HUES48 (cell line): ENCODE data around the gene BICD1.

Experiments used
- H3K27ac ChIP-seq: one replicate; pipeline ENCODE4 v1.7.0; 2013; ENCODE audit warnings: low read depth, low read length, inconsistent platforms
- H3K27me3 ChIP-seq: 2 replicates; pipeline ENCODE4 v1.6.1; 2013; ENCODE audit warnings: mild to moderate bottlenecking, low read length; ENCODE audit not compliant: control insufficient read depth, insufficient read depth
- H3K36me3 ChIP-seq: 2 replicates; pipeline ENCODE4 v1.6.1; 2013; ENCODE audit warnings: low read length; ENCODE audit not compliant: control insufficient read depth, insufficient read depth
- H3K4me1 ChIP-seq: 2 replicates; pipeline ENCODE4 v1.6.1; 2013; ENCODE audit warnings: mild to moderate bottlenecking, low read length; ENCODE audit not compliant: control insufficient read depth, insufficient read depth
- H3K4me3 ChIP-seq: 2 replicates; pipeline ENCODE4 v1.5.1; 2013; ENCODE audit warnings: mild to moderate bottlenecking, low read depth, low read length
- H3K9ac ChIP-seq: 2 replicates; pipeline ENCODE4 v1.6.1; 2013; ENCODE audit warnings: mild to moderate bottlenecking, low read depth, low read length, moderate library complexity
- H3K9me3 ChIP-seq: 2 replicates; pipeline ENCODE4 v1.6.1; 2013; ENCODE audit warnings: low read length; ENCODE audit not compliant: control insufficient read depth, insufficient read depth

The BICD1 gene

GRCh38 chr12:32344047-32344446 lies 237.4 kb downstream of the BICD1 start:
- H3K9ac ChIP-seq, result no peak overlapping the region

GRCh38 chr12:32353540-32353939 lies 246.9 kb downstream of the BICD1 start:
- Histone ChIP-seq H3K27ac (no peak overlapping the region), H3K36me3 (peaks cover 29% of the 10 kb centered on the region), H3K4me3 (no peak overlapping the region), H3K9me3 (no peaks in the 10 kb centered on the region), H3K27me3 (no peaks in the 10 kb centered on the region), H3K9ac (no peak overlapping the region), H3K4me1 (no peaks in the 10 kb centered on the region)

More at GRCh38 chr12:32344047-32344446, 237.4 kb downstream of the BICD1 start:
- H3K4me1 ChIP-seq, result no peaks in the 10 kb centered on the region
- H3K4me3 ChIP-seq, result no peak overlapping the region
- H3K27ac ChIP-seq, result no peak overlapping the region
- H3K36me3 ChIP-seq, result peaks cover 70% of the 10 kb centered on the region
- no peaks in the 10 kb centered on the region for H3K27me3 ChIP-seq
- H3K9me3 ChIP-seq, result no peaks in the 10 kb centered on the region

DNA sequence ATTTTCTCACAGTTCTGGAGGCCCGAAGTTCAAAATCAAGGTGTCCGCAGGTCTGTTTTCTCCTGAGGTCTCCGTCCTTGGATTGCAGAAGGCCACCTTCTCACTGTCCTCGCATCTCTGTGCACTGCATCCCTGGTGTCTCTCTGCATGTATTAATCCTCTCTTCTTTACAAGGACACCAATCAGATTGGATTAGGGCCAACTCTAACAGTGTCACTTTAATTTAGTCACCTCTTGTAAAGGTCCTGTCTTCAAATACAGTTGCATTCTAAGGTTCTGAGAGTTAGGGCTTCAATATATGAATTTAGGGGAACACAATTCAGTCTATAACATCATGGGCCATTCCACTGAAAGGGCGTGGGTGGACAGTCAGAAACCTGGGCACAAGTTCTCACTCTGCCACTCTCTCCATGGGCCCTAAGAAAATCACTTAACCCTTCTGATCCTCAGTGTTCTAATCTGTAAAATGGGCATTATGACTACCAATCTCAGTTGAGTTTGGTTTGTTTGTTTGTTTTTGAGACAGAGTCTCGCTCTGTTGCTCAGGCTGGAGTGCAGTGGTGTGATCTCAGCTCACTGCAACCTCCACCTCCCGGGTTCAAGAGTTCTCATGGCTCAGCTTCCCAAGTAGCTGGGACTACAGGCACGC lies 251.1 kb downstream of the BICD1 start:
- H3K36me3 ChIP-seq, result peaks cover 16% of the 10 kb centered on the region
- H3K4me1 ChIP-seq, result peaks cover 11% of the 10 kb centered on the region
- H3K9me3 ChIP-seq, result no peaks in the 10 kb centered on the region
- H3K27ac ChIP-seq, result no peak overlapping the region
- no peak overlapping the region for H3K9ac ChIP-seq
- no peaks in the 10 kb centered on the region for H3K27me3 ChIP-seq
- H3K4me3 ChIP-seq, result no peak overlapping the region

- Histone ChIP-seq H3K9ac (no peak overlapping the region), H3K9me3 (no peaks in the 10 kb centered on the region), H3K4me1 (peaks cover 32% of the 10 kb centered on the region), H3K36me3 (peaks cover 12% of the 10 kb centered on the region; the same call in 1 of the 2 replicates), H3K27me3 (no peaks in the 10 kb centered on the region), H3K27ac (no peak overlapping the region), H3K4me3 (no peak overlapping the region)
These were observed 254.3 kb downstream of the BICD1 start for GRCh38 chr12:32360956-32361355.

- H3K36me3 ChIP-seq, result peaks cover 7% of the 10 kb centered on the region; the same call in 1 of the 2 replicates
- no peaks in the 10 kb centered on the region for H3K27me3 ChIP-seq
- H3K4me3 ChIP-seq, result no peak overlapping the region
- peak overlapping the region; percentile 53 for H3K27ac ChIP-seq
- peaks cover 33% of the 10 kb centered on the region for H3K4me1 ChIP-seq
- H3K9ac ChIP-seq, result no peak overlapping the region
- no peaks in the 10 kb centered on the region for H3K9me3 ChIP-seq
These were observed 256.2 kb downstream of the BICD1 start for GRCh38 chr12:32362892-32363291.

DNA sequence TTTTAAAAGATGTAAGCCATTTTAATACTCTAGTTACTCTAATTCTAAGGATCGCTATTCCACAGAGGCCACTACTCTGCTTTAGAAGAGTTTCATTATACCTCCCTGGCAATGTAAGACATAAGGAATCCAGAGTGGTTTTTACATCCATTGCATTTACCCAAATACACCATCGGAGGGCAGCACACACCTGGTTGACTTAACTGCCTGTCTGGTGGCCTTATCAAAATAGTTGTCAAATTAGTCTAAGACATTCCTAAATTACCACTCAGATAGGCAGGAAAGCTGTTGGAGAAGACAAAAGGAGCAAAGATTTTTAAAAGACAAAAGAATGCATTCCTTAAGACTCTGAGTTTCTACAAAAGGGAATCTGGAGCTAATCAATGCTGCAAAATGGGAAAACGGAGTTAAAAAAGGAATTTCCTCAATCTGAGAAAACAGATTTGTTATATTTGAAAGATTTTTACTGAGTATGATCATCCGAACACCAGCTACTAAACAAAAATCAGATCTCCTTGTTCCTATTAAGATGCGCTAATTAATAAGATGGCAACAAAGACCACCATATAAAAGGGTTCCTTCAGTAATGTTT lies 258.9 kb downstream of the BICD1 start:
- H3K27ac ChIP-seq, result peak overlapping the region; percentile 0

DNA sequence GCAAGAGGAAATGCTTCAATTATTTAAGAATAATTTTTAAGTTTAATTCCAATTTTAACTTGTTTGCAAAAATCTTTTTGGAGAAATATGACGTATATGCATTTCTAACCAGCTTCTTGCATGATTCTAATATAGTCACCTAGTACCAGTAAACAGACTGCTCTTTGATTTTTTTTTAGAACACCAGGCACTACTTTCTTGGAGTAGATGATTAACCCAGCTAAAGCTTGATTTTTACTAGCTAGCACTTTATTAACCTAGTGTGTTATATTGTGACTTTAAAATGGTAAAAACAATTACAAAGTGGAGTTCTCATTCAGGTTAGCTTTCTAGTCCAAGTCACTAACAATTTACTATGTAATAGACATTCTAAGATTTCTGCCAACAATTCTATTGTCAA lies 260.1 kb downstream of the BICD1 start:
- peaks cover 30% of the 10 kb centered on the region for H3K4me1 ChIP-seq
- no peak overlapping the region for H3K9ac ChIP-seq
- H3K9me3 ChIP-seq, result no peaks in the 10 kb centered on the region
- H3K27ac ChIP-seq, result no peak overlapping the region
- peaks cover 11% of the 10 kb centered on the region; the same call in 1 of the 2 replicates for H3K36me3 ChIP-seq
- no peaks in the 10 kb centered on the region for H3K27me3 ChIP-seq
- no peak overlapping the region for H3K4me3 ChIP-seq

More for the DNA sequence above, 258.9 kb downstream of the BICD1 start:
- no peak overlapping the region for H3K4me3 ChIP-seq
- H3K9ac ChIP-seq, result no peak overlapping the region
- H3K9me3 ChIP-seq, result no peaks in the 10 kb centered on the region
- no peaks in the 10 kb centered on the region for H3K27me3 ChIP-seq
- H3K36me3 ChIP-seq, result peaks cover 11% of the 10 kb centered on the region
- H3K4me1 ChIP-seq, result peaks cover 33% of the 10 kb centered on the region

- H3K4me1 ChIP-seq, result peaks cover 25% of the 10 kb centered on the region
- H3K9me3 ChIP-seq, result no peaks in the 10 kb centered on the region
- H3K36me3 ChIP-seq, result peaks cover 11% of the 10 kb centered on the region; the same call in 1 of the 2 replicates
- no peak overlapping the region for H3K27ac ChIP-seq
- no peak overlapping the region for H3K4me3 ChIP-seq
- H3K9ac ChIP-seq, result no peak overlapping the region
- no peaks in the 10 kb centered on the region for H3K27me3 ChIP-seq
These were observed 260.7 kb downstream of the BICD1 start for GRCh38 chr12:32367381-32367780.

DNA sequence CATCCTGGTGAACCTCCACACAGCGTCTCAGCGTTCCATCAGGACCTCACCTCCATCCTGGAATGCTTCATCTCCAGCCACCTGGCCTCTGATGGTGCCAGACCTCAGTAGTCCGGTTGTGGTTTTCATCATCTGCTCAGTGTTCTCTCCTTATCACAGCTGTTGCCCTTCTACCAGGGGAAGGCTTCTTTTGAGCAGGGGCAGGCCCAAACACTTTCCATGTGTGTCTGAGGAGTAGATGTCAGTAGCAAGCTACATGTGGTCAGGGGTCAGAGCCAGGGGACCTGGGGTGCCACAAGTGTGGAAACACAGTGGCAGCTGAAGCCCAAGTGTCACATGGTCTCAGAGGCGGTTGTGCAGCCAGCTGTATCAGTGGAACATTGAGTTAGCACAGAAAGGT lies 262.6 kb downstream of the BICD1 start:
- H3K27me3 ChIP-seq, result no peaks in the 10 kb centered on the region
- peaks cover 7% of the 10 kb centered on the region; the same call in 1 of the 2 replicates for H3K36me3 ChIP-seq
- H3K9ac ChIP-seq, result no peak overlapping the region
- H3K4me3 ChIP-seq, result no peak overlapping the region
- H3K27ac ChIP-seq, result no peak overlapping the region
- H3K4me1 ChIP-seq, result peaks cover 9% of the 10 kb centered on the region
- no peaks in the 10 kb centered on the region for H3K9me3 ChIP-seq

DNA sequence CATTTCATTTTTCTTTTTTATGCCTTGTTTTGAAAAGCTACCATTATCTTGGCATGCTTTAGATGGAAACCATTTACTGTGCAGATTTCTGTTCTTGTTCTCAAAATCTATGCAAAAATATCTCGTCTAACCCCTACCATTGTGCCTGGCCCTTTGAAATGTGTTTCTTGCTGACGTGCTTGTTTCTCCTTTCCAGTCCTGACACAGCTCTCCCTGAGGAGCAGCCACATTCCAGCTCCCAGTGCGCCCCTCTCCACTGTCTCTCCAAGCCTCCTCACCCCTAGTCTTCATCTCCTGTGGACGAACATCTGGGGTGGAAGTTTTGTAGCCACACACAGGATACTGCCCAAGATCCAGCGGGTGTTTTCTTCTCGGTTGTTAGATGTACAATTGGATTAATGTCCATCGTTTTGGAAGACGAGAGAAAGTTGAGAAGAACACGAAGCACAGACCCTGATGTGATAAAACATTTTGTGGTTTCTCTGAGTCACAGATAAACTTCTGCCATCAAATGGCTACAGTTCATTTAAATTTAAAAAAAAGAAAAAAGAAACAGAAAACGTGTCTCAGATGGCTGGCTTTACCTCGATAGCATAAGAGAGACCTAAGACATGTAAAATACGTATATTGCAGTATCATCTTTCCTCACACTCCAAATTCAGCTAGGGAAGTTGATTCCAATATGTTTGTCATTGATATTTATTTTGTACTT lies 270.9 kb downstream of the BICD1 start:
- peaks cover 20% of the 10 kb centered on the region for H3K4me1 ChIP-seq
- no peaks in the 10 kb centered on the region for H3K36me3 ChIP-seq
- no peaks in the 10 kb centered on the region for H3K9me3 ChIP-seq
- H3K4me3 ChIP-seq, result no peak overlapping the region
- no peak overlapping the region for H3K9ac ChIP-seq
- H3K27me3 ChIP-seq, result no peaks in the 10 kb centered on the region
- peak overlapping the region; percentile 39 for H3K27ac ChIP-seq

DNA sequence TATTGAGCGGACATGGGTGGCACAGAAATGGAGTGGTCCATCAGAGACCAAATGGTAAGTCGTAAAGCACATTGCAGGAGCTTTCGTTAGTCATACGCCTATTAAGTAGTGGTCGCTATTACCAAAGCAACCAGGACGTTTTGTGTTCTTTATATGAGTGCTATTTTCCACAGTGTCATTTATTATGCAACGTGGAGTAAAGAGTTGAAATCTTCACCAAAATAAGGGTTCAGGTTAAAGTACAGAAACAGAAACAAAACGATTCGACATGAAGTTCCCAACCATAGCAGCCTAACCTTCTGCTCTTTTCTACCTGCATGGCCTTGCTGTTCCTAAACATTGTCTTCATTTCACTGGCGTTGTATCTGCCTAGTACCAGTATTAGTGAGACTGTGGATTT lies 272.6 kb downstream of the BICD1 start:
- H3K9ac ChIP-seq, result no peak overlapping the region
- H3K36me3 ChIP-seq, result no peaks in the 10 kb centered on the region
- no peaks in the 10 kb centered on the region for H3K27me3 ChIP-seq
- no peaks in the 10 kb centered on the region for H3K9me3 ChIP-seq
- H3K4me1 ChIP-seq, result peaks cover 20% of the 10 kb centered on the region
- H3K4me3 ChIP-seq, result no peak overlapping the region
- H3K27ac ChIP-seq, result no peak overlapping the region
